HT1080 (cell line): ENCODE measurements around the gene RADIL. TPM values are rescaled to one million over a fixed set of nuclear protein-coding genes. Genes with fewer than 3 reads are reported as not detected.

Experiments used
- DNase-seq: peaks from one replicate; pipeline ENCODE4 v3.0.0-alpha.2; 2015; ENCODE audit warnings: low read depth
- total RNA-seq: library from RNA; depleted of rRNA; stranded (reverse); fragments of >200 nt; shearing (Covaris generic); gene quantifications from 2 replicates; pipeline ENCODE4 v1.2.3, GENCODE V29; 2014

The RADIL gene
- total RNA-seq, 1 experiment from 2014 or later = 0.14 TPM

- no peak for DNase-seq
Observed at GRCh38 chr7:4783292-4783652, 100.2 kb downstream of the RADIL start.

DNA sequence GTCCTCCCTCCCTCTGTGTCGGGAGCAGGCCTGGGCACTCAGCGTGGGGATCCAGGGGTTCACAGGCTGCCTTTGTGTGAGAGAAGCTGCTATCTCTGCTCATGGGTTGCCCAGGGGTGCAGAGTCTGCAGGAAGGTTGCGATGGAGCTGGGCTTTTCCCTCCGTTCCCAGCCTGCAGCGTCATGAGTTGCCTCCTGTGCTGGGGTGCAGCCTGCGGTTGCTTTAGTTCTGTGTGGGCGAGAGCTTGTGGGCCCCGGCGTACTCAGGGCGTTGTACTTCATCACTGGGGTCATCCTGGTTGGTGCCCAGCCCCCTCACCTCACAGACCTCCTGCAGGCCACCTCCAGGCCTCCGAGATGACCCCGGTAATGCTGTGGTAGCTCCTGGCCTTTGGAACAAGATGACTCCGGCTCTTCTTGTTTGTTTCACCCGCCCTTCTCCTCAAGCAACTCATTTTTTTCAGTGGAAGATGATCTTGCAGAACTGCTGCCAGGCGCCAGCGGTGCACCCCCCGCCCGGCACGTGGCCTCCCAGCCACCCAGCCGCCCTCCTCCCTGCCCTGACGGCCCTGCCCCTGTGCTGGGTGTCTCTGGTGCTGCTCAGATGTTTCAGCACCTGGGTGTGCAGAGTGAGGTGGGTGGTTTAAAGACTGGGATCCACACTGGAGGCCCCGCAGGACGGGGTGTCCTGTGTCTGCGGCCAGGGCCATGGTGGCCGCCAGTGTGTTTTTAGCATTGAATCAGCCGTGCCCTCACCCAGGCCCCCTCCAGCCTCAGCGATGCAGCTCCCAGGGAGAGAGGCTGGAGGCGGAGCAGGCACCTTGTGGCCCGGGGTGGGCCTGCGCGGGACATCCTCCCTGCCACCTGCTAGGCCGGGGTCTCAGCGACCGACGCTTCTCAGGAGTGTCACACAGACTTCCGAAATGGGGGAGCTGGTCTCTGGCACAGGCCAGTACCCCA, 100.9 kb downstream of the RADIL start:
- no peak for DNase-seq

DNA sequence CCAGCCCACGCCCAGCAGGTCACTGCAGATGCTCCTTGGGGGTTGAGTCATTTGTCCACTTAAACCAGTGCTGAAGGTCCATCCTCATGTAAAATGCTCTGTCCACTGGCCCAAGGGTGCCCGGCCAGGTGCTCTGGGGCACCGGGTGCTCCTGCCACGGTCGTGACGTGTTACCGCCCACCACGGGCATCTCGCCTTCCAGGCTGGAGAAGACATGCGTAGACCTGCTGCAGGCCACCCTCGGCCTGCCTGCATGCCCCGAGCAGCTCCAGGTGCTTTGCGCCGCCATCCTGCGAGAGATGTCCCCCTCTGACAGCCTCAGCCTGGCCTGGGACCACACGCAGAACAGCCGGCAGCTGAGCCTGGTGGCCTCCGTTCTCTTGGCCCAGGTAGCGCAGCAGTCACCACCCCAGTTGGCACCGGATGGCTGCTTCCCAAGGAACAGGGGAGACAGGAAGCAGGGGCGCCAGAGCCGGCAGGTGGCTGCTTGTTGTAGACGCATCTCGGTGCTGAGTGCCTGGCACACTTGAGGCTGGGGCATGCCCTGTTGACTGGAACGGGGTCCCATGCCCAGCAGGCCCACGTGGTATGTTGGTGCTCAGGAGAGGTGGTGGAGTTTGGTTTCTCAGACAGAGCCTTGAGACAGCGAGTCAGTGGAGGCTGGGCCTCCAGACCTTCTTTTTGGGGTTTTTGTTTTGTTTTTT, 102.0 kb downstream of the RADIL start:
- DNase-seq = no peak

DNA sequence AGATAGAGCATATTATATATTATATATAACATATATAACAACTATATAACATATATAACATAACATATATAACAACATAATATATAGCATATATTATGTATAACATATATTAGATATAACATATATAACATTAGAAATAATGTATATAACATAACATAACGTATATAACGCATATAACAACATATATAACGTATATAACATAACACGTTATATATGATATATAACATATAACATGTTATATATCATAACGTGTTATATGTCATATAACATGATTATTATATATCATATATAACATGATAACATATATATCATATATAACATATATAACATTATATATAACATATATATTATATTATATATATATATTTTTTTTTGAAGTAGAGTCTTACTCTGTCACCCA, 104.4 kb downstream of the RADIL start:
- no peak for DNase-seq

DNA sequence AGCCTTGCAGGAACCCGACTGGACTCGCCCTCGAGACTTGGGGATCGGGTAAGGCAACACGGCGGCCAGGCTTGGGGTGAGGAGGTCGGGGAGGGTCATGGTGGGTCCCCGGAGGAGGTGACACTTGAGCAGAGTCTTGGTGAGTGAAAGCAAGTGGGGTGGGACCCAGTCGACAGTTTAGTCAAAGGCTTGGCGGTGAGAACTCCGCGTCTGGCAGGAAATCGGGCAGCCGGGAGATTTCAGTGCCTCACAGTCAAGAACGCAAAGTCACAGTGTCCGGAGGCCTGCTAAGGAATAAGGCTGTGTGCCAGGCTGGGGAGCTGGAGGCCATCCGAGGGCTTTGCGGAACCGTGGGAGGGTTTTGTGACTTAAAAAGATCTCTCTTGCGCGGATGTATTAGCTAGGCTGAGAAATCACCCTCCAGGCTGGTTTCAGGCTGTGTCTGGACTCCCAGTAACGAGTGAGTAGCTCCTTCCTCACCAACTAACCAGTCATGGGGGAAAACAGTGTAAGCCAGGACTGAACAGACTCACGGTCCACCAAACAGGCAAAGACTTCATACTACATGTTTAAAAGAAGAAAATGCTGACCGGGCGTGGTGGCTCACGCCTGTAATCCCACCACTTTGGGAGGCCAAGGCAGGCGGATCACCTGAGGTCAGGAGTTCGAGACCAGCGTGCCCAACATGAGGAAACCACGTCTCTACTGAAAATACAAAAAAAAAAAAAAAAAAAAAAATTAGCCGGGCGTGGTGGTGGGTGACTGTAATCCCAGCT, 107.5 kb downstream of the RADIL start:
- peak; percentile 15 for DNase-seq

DNA sequence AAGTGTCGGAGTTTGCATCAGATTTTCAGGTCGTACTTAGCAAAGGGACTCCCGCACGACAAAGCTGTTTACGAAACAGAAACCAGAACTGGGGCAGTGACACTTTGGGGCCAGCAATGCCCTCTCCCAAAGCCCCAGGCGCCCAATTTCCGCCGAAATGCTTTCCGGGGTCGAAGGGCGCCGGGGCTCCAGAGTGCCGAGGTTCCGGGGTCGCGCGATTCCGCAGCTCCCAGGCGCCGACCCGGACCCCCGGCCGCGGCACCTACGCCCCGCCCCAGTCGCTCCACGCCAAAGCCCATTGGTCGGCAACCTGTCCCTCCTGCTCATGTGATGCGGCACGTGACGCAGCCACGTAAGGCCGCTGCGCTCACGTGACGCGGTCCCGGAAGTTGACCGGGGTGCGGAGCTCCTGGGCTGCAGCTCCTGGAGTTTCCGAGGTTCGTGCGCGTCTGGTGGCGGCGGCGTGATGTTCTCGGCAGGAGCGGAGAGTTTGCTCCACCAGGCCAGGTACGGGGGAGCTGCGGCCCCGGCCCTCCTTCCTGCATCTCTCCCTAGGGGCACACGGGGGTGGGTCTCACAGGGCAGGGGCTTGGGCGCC, 108.2 kb downstream of the RADIL start, which contains the start of gene AP5Z1:
Gene AP5Z1 (plus strand): TSS at position 374 of the 598 bp plus-strand sequence. CDS start 93 bp downstream, at position 467.
- peak; percentile 92 for DNase-seq

- no peak for DNase-seq
Observed at GRCh38 chr7:4774658-4775249, 108.8 kb downstream of the RADIL start.

- no peak for DNase-seq
Observed at GRCh38 chr7:4774007-4774406, 109.5 kb downstream of the RADIL start.

GRCh38 chr7:4772306-4772705, 111.2 kb downstream of the RADIL start:
- DNase-seq = no peak

- no peak for DNase-seq
Observed at GRCh38 chr7:4771737-4772136, 111.8 kb downstream of the RADIL start.

DNA sequence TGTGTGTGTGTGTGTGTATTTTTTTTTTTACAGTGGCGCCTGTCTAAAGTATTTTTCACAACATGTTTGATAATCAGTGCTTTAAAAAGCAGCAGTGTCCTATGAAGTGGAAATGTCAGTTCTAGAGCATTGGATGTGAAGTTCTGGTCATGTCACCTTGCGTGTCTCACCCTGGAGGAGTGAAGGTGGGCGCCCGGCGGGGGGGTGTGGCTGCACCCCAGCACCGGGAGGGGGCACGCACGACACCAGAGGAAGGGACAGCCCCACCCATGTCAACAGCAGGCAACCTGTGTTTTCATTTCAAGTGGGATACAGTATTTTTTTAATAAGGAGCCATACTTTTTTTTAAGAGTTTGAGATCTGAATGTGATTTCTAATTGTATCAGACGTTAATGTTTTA, 112.6 kb downstream of the RADIL start:
- DNase-seq = no peak

DNA sequence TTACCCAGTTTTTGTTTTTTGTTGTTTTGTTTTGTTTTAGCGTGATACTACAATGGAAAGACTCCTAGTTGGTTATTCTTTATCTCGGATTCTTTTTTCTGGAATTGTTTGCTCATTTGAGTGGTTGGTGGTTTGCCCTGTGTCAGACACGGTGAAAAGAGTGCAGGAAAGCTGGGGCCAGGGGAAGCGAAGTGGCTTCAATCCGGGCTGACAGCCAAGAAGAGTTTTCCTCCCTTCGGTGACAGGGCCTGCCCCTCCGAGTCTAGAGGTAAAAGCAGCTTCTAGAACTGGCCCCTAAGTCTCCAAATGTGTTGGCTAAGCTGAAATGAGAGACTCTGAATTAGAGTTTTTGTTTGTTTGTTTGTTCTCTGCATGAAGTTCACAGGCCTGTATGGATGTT, 113.8 kb downstream of the RADIL start:
- DNase-seq = no peak

- no peak for DNase-seq
Observed at GRCh38 chr7:4768597-4769569, 114.6 kb downstream of the RADIL start.

GRCh38 chr7:4766666-4767519, 116.6 kb downstream of the RADIL start:
- DNase-seq = no peak

DNA sequence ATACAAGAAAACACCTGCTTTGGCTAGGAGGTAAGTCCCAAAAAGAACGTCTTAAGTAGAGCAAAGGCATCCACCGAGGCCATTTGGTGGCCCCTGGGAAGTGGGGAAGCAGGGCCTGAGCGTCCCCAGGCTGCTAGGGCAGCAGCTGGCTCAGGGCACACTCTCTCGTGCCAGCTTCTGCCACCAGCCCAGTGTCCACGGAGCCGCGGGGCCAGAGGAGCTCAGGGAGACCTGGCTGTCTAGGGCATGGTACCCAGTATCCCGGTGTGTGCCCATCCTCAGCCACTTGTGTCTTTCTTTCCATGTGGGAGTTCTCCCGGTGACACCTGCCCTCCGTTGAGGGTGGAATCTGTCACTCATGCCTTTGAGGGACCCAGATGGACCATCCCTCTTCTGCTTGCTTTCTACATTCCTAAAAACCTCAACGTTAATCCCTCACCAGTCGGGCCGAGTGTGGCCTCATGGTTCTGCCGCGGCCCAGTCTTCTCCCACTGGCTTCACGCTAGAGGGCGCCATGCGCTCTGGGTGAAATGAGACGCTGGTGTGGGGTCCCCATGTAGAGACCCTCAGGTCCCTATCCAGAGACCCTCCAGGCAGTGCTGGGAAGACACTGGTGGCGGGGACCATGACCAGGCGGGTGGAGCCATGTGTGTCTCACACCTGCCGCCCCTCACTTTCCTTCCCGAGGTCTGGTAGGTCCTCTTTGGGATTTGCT, 117.6 kb downstream of the RADIL start:
- DNase-seq = no peak

- no peak for DNase-seq
Observed at GRCh38 chr7:4764402-4765007, 119.0 kb downstream of the RADIL start.

GRCh38 chr7:4763794-4764185, 119.7 kb downstream of the RADIL start:
- no peak for DNase-seq
